Measurements from ENCODE around the gene PARM1.

Gene PARM1

GRCh38 chr4:74932832-74933561 is at the start of gene PARM1:
Gene PARM1, plus strand, starts transcription at chr4:74933116. Its CDS starts 212 bp downstream, at chr4:74933328.
- DNase-seq (ENCODE audit: low read depth): no peak

GRCh38 chr4:74884266-74884665 is 48.6 kb upstream of the PARM1 start:
- DNase-seq (ENCODE audit: low read depth): no peak

GRCh38 chr4:74886484-74886883 is 46.4 kb upstream of the PARM1 start:
- no peak for DNase-seq (ENCODE audit: low read depth)

GRCh38 chr4:74890341-74890740 is 42.6 kb upstream of the PARM1 start:
- DNase-seq (ENCODE audit: low read depth): no peak

GRCh38 chr4:74891037-74891436 is 41.9 kb upstream of the PARM1 start:
- DNase-seq (ENCODE audit: low read depth): no peak

- DNase-seq (ENCODE audit: low read depth): no peak
These were observed 39.7 kb upstream of the PARM1 start for GRCh38 chr4:74893171-74893570.

- DNase-seq (ENCODE audit: low read depth): no peak
These were observed 36.3 kb upstream of the PARM1 start for GRCh38 chr4:74896595-74896994.

GRCh38 chr4:74897386-74897785 is 35.5 kb upstream of the PARM1 start:
- DNase-seq (ENCODE audit: low read depth): no peak

- DNase-seq (ENCODE audit: low read depth): no peak
These were observed 32.1 kb upstream of the PARM1 start for GRCh38 chr4:74900862-74901261.

GRCh38 chr4:74904509-74905065 is 28.3 kb upstream of the PARM1 start:
- DNase-seq (ENCODE audit: low read depth): no peak

- no peak for DNase-seq (ENCODE audit: low read depth)
These were observed 26.1 kb upstream of the PARM1 start for GRCh38 chr4:74906771-74907170.

- DNase-seq (ENCODE audit: low read depth): no peak
These were observed 13.1 kb upstream of the PARM1 start for GRCh38 chr4:74919783-74920182.

- no peak for DNase-seq (ENCODE audit: low read depth)
These were observed 12.2 kb upstream of the PARM1 start for GRCh38 chr4:74920704-74921103.

GRCh38 chr4:74921490-74921889 is 11.4 kb upstream of the PARM1 start:
- no peak for DNase-seq (ENCODE audit: low read depth)

- no peak for DNase-seq (ENCODE audit: low read depth)
These were observed 6.9 kb upstream of the PARM1 start for GRCh38 chr4:74926007-74926406.

- DNase-seq (ENCODE audit: low read depth): no peak
These were observed 2.8 kb upstream of the PARM1 start for GRCh38 chr4:74930162-74930561.

- no peak for DNase-seq (ENCODE audit: low read depth)
These were observed 1.5 kb upstream of the PARM1 start for GRCh38 chr4:74931376-74931775.

- no peak for DNase-seq (ENCODE audit: low read depth)
These were observed 906 bp upstream of the PARM1 start for GRCh38 chr4:74932010-74932409.

GRCh38 chr4:74933562-74934015 is 673 bp downstream of the PARM1 start:
- DNase-seq (ENCODE audit: low read depth): no peak

- DNase-seq (ENCODE audit: low read depth): no peak
These were observed 1.3 kb downstream of the PARM1 start for GRCh38 chr4:74934016-74934831.

- DNase-seq (ENCODE audit: low read depth): no peak
These were observed 2.0 kb downstream of the PARM1 start for GRCh38 chr4:74934888-74935287.

- DNase-seq (ENCODE audit: low read depth): no peak
These were observed 8.2 kb downstream of the PARM1 start for GRCh38 chr4:74941123-74941522.
